GM12878 (cell line): ENCODE measurements around the gene ZNF574.

Experiments used
- BACH1 ChIP-seq: fragments of 450-650 bp; IDR thresholded peaks from 2 replicates; pipeline ENCODE4 v1.6.1; 2017; ENCODE audit warnings: mild to moderate bottlenecking, borderline replicate concordance
- BRCA1 ChIP-seq: IDR thresholded peaks from 2 replicates; pipeline ENCODE4 v1.6.1; 2011; ENCODE audit warnings: low read depth, low read length, improper control_type of control experiment
- JUNB ChIP-seq: IDR thresholded peaks from 2 replicates; pipeline ENCODE4 v1.6.1; 2016; ENCODE audit warnings: antibody characterized with exemption, mild to moderate bottlenecking
- TF ChIP-seq, protein P1 (sequence below): IDR thresholded peaks from 2 replicates; pipeline ENCODE4 v1.6.1; 2012; ENCODE audit warnings: mild to moderate bottlenecking, low read depth, low read length
- TF ChIP-seq, protein P2 (sequence below), 3 experiments: IDR thresholded peaks in 2 of 3; conservative IDR thresholded peaks in 1 of 3; 2 replicates each; pipeline ENCODE4 v1.5.1; 2011; ENCODE audit warnings: low read depth in 3 of 3, low read length in 3 of 3, mild to moderate bottlenecking in 3 of 3, control low read depth in 2 of 3, moderate library complexity in 2 of 3, inconsistent platforms in 1 of 3, mixed read lengths in 1 of 3; ENCODE audit not compliant: control insufficient read depth in 2 of 3, insufficient read depth in 1 of 3; ENCODE audit errors: extremely low read depth in 1 of 3
- TF ChIP-seq, protein P3 (sequence below): fragments of 450-650 bp; IDR thresholded peaks from 2 replicates; pipeline ENCODE4 v1.6.1; 2017; ENCODE audit warnings: borderline replicate concordance

- TF ChIP-seq BACH1 (no peak), JUNB (no peak), BRCA1 (no peak)
- TF ChIP-seq, protein P1, sequence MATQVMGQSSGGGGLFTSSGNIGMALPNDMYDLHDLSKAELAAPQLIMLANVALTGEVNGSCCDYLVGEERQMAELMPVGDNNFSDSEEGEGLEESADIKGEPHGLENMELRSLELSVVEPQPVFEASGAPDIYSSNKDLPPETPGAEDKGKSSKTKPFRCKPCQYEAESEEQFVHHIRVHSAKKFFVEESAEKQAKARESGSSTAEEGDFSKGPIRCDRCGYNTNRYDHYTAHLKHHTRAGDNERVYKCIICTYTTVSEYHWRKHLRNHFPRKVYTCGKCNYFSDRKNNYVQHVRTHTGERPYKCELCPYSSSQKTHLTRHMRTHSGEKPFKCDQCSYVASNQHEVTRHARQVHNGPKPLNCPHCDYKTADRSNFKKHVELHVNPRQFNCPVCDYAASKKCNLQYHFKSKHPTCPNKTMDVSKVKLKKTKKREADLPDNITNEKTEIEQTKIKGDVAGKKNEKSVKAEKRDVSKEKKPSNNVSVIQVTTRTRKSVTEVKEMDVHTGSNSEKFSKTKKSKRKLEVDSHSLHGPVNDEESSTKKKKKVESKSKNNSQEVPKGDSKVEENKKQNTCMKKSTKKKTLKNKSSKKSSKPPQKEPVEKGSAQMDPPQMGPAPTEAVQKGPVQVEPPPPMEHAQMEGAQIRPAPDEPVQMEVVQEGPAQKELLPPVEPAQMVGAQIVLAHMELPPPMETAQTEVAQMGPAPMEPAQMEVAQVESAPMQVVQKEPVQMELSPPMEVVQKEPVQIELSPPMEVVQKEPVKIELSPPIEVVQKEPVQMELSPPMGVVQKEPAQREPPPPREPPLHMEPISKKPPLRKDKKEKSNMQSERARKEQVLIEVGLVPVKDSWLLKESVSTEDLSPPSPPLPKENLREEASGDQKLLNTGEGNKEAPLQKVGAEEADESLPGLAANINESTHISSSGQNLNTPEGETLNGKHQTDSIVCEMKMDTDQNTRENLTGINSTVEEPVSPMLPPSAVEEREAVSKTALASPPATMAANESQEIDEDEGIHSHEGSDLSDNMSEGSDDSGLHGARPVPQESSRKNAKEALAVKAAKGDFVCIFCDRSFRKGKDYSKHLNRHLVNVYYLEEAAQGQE, result no peak
- TF ChIP-seq, protein P2, sequence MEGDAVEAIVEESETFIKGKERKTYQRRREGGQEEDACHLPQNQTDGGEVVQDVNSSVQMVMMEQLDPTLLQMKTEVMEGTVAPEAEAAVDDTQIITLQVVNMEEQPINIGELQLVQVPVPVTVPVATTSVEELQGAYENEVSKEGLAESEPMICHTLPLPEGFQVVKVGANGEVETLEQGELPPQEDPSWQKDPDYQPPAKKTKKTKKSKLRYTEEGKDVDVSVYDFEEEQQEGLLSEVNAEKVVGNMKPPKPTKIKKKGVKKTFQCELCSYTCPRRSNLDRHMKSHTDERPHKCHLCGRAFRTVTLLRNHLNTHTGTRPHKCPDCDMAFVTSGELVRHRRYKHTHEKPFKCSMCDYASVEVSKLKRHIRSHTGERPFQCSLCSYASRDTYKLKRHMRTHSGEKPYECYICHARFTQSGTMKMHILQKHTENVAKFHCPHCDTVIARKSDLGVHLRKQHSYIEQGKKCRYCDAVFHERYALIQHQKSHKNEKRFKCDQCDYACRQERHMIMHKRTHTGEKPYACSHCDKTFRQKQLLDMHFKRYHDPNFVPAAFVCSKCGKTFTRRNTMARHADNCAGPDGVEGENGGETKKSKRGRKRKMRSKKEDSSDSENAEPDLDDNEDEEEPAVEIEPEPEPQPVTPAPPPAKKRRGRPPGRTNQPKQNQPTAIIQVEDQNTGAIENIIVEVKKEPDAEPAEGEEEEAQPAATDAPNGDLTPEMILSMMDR (IDR thresholded peaks at IDR 0.05 in 2 of 3, conservative IDR thresholded peaks at IDR 0.05 in 1 of 3; ENCODE audit: control insufficient read depth in 2 of 3, extremely low read depth in 1 of 3, insufficient read depth in 1 of 3, low read depth in 3 of 3, low read length in 3 of 3), result no peak
- TF ChIP-seq, protein P3, sequence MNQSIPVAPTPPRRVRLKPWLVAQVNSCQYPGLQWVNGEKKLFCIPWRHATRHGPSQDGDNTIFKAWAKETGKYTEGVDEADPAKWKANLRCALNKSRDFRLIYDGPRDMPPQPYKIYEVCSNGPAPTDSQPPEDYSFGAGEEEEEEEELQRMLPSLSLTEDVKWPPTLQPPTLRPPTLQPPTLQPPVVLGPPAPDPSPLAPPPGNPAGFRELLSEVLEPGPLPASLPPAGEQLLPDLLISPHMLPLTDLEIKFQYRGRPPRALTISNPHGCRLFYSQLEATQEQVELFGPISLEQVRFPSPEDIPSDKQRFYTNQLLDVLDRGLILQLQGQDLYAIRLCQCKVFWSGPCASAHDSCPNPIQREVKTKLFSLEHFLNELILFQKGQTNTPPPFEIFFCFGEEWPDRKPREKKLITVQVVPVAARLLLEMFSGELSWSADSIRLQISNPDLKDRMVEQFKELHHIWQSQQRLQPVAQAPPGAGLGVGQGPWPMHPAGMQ, result no peak
Measured at GRCh38 chr19:42054205-42054604, 21.8 kb upstream of the ZNF574 start.
